CD1c-positive myeloid dendritic cell (primary cell): Measurements from ENCODE around the gene SFSWAP.
A peak's percentile ranks its signal among the peaks of the same experiment; 100 is the strongest.

Experiments used
- DNase-seq: peaks from one replicate; pipeline ENCODE4 v3.0.0-alpha.2; 2016; ENCODE audit errors: extremely low spot score

SFSWAP gene

DNA sequence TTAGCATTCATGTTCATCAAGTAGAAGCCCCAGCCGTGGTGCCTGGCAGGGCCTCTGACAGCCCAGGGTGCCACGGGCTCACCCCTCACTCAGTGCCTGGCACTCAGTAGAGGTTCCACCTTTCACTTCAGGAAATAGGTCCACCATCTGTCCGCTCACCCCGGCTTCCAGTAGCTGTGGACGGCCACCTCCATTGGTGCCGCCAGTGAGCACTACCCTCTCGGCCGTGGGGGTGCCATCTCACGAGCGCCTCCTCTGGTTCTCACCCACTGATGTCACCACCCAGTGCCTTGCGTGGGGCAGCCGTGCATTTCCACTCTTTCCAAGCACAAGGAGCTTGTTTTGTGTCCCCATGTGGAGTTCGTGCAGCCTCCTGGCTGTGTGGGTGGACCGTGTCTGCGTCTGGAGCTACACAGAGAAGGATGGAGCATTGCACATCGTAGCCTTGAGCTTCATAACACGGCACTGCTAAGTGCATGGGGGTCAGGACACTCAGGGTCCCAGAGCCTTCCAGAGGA lies 76.3 kb downstream of the SFSWAP start:
- no peak for DNase-seq

DNA sequence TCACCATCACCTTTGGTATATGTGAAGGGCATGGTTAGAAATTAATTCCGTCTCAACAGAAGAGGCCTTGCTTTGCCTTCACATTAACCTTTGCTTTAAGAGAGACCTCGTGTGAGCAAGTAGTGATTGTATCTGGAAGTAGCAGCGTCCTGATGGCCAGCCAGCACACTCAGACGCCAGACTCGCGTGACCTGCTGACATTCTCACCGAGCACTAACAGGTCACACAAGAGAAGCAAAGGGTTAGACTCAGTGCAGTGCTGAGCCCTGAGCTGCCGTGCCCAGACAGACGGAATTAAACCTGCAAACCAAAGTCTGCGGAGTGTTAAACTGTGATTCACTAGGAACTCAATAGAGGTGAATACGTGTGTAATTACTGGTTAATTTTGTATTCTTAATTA lies 77.2 kb downstream of the SFSWAP start:
- DNase-seq: no peak

- DNase-seq: no peak
These were observed 78.7 kb downstream of the SFSWAP start for GRCh38 chr12:131789638-131790037.

- no peak for DNase-seq
These were observed 82.5 kb downstream of the SFSWAP start for GRCh38 chr12:131793243-131794022.

GRCh38 chr12:131794061-131794460 lies 83.2 kb downstream of the SFSWAP start:
- DNase-seq: no peak

DNA sequence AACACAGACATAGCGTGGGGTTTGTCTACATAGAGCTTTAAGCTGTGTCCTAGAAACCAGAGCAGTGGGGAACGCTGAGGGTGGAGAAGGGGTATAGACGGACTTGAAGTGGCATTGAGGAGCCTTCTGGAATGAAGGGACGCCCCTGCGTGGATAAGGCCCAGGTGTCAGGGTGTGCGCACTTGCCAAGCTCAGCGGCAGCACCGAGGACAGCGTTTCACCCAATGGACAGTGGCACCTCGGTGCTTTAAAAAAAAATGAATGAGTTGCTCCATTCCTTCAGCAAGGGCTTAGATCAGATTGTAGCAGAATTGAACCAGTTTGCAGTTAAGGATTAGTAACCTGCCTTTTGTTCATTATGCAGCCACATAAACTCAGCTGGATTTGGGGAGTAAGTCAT lies 83.7 kb downstream of the SFSWAP start:
- no peak for DNase-seq

DNA sequence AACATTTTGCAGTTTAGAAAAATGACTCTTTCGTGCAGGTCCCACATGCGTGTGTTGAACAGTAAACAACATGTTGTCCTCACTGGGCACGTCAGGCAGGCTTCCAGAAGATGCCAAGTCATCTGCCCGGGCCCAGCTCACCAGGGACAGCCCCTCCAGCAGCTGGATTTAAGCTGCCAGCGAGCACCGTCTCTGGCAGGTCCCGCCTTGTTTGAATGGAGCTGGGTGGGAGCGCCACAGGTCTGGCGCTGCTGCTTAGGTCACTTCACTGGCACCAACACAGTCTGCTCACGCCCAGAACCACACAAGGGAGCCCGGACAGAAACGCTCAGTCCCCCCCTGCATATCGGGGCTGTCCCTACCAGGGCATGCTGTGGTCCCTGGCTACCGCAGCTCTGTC lies 84.2 kb downstream of the SFSWAP start:
- DNase-seq: no peak

DNA sequence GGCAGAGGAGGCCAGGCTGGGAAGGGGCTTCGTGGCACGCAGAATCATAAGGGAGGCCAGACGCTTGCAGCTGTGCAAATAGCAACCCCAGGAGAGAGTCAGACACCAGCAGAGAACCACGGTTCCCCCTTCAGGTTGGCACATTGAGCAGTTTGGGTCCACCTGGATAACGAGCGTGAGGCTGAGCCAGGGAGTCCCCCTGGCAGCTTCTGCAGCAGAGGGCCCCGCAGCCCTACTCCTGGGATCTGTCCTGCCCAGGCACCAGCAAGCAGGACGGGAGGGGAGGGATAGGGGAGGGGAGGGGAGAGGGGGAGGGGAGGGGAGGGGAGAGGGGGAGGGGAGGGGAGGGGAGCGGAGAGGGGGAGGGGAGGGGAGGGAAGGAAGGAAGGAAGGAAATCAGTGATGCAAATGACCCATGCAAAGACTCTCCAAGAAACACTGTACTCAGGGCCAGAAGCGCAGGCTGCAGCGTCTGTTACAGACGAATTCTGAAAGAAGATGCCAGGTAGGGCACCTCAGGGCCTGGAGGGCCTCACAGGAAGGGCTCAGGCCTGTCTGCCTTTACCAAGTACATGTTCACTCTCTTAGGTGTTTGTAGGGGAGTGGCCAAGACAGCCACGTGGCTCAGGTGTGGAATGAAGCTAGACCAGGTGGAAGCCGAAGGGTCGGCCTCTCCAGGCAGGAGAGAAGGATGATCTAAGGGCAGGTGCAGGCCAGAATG lies 85.0 kb downstream of the SFSWAP start:
- no peak for DNase-seq

DNA sequence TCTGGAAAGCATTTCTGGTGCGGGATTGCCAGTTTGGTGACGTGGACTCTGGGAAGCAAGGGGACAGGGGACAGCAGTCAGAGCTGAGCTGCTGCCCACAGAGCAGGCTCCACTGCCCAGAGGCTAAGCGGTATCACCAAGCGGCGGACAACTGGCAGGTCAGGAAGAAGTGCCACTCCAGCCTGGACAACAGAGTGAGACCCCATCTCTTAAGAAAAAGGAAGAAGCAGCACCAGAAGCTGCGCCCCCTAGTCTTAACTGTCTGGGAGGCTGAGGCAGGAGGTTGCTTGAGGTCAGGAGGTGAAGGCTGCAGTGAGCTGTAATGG lies 85.5 kb downstream of the SFSWAP start:
- no peak for DNase-seq

GRCh38 chr12:131796754-131797587 lies 86.1 kb downstream of the SFSWAP start:
- DNase-seq: no peak

DNA sequence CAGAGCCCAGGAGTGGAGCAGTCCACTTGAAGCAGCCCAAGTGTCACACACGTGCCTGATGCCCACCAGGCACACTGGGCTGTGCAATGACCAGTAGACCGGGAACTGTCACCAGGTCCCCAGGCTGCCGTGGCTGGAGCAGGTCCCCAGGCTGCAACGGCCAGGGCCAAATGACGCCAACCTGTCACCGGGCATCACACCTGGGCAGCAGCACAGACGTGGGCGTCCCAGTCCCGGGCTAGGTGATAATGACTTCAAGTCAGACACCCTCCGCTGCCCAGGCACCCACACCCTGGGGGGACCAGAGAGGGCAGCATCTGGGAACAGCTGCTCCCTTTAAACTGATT lies 86.7 kb downstream of the SFSWAP start:
- DNase-seq: no peak

DNA sequence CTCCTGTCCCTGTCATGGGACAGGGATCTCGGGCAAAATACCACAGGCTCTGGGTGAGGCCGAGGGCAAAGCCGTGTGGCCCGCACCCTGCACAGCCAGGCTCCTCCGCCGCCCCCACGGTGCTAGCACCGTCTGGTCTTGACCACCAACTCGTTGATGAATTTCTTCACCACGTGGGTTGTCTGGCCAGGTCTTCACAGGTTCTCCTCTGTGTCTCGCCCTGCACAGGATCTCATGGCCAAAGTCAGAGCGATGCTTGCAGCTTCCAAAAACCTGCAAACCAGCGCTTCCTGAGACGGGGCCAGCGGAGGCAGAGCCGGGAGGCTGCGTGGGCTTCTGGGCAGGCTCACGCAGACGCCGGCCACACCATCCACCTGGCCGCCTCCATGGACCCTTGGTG lies 88.3 kb downstream of the SFSWAP start:
- no peak for DNase-seq

DNA sequence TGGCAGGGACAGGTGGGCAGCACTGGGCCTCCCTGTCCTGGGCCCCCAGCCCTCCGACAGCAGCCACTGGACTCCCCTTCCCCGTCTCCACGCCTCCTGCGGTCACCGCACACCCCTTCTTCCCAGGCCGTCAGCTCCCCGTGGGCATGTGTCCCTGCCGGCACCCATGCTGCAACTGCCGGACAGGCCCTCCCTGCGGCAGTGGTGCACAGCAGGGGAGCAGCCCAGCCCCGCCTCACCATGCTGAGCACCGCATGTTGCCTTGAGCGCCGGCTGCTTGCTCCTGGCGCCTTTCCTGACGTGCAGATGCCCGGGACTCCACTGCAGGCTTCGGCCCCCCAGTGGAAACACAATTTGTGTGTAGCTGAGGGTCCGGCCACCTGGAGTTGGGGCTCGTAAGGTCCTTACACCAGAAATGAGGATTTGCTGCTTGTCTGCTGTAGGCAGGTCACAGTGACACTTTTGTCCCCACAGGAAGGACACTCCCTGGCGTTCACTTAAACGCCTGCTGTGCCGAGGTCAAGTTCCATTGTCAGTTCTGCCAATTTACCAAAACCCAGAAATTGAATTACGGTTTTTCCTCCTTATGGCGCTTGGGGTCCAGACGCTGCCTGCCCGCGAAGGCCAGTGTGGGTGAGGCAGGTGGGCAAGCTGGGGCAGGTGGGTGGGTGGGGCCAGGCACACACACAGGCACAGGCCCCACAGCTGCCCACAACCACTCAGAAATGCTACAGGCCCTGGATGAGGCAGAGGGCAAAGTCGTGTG lies 89.1 kb downstream of the SFSWAP start:
- DNase-seq: no peak

DNA sequence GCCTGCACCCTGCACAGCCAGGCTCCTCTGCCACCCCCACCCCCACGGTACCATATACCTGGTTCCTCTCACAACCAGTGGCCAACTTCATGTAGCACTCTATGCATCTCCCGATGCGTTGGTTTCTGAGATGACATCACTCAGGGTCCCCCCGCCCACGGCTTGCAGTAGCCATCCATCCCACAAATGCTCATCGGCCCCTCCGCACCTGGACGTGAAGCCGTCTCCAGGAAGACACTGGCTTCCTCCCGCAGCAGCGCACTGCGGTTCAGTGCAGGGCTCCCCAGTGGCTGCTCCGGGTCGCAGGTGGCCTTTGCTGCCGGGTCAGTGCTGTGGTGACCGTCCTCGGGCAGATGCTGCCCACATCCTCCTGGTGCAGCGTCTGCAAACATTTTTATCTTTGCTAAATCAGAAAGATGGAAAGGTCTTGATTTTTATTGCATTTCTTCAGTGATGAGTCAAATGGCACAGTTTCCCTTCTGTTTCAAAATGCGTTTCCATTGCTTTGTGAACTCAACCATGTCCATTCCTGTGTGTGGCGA lies 89.8 kb downstream of the SFSWAP start:
- DNase-seq: no peak

DNA sequence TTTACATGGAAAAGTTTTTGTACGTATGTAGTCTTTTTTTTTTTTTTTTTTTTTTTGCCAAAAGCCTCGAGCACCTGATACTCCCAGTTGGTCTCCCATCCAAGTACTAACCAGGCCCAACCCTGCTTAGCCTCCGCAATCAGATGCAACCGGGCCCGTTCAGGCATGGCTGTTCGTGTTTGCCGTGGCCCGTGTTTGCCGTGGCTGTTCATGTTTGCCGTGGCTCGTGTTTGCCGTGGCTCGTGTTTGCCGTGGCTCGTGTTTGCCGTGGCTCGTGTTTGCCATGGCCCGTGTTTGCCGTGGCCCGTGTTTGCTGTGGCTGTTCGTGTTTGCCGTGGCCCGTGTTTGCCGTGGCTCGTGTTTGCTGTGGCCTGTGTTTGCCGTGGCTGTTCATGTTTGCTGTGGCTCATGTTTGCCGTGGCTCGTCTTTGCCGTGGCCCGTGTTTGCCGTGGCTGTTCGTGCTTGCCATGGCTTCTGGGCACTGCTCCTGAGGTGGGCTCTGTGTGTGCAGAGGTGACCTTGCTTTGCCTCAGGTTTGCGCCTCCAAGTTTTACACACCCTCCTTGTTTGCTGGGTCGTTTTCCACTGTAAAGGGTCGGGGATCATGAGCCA lies 90.5 kb downstream of the SFSWAP start:
- DNase-seq: no peak

- DNase-seq: peak; percentile 33
These were observed 93.2 kb downstream of the SFSWAP start for GRCh38 chr12:131803961-131804521.

- DNase-seq: no peak
These were observed 94.5 kb downstream of the SFSWAP start for GRCh38 chr12:131805421-131805820.

- DNase-seq: no peak
These were observed 95.8 kb downstream of the SFSWAP start for GRCh38 chr12:131806674-131807073.

DNA sequence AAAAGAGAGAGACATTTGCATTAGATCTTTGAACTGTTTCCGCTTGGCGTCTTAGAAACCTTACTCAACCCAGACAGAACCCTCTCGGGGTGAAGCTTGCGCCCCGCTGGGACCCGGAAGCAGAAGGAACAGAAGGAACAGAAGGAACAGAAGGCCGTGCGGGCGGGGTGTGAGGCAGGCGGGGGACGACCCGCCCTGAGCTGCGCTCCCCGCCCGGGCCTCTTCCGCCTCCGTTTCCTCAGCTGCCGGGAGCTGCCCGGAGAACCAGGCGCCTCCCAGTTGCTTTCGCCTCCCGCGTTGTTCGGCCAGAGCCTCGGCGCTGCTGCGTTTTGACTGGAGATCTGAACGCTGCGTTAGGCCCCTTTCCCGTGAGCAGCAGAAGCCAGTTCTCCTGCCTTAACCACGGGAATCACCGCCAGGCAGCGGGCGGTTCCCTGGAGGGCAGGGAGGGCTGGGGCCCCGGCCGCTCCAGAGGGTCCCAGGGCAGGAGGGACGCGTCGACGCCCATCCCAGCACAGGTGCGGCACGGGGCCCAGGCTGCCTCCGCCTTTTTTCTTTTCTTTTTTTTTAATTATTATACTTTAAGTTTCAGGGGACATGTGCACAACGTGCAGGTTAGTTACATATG lies 98.0 kb downstream of the SFSWAP start:
- peak; percentile 32 for DNase-seq
